ENCODE data around the gene GAK. TPM values are rescaled to one million over a fixed set of nuclear protein-coding genes. Genes with fewer than 3 reads are reported as not detected.
"Not testable (repeated sequence)": the region's sequence is repeated elsewhere in the genome, so short reads cannot be mapped to it uniquely, and the experiment has no call there.

Gene GAK
- total RNA-seq, 1 experiment from 2014 or later = 67.2 TPM

DNA sequence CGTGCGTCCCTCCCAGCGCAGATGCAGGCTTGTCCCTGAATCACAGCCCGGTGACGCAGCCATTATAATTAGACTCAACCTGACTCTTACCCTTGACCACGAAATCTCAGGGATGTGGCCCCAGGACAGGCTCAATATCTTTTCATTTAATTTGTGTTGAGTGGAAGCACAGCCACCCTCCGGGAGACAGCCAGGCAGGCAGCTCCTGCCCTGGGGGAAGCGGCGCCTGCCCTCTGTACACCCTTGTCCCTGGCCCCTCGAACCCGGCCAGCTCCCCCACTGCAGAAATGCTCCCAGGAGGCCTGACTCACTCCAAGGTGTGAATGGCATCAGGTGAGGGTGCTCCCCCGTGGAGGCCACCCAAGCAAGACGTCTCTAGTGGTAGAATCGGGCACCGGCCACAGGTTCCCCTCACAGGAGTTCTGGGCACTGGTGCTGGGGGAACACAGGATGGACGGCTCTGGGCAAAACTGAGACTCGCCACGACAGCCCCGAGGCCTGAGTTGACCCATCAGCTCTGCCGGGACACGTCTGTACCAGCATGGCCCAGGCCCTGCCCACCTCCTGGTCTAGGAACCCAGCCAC, 108.8 kb downstream of the GAK start:
- DNase-seq (ENCODE audit: extremely low read depth, low read depth) = no peak

DNA sequence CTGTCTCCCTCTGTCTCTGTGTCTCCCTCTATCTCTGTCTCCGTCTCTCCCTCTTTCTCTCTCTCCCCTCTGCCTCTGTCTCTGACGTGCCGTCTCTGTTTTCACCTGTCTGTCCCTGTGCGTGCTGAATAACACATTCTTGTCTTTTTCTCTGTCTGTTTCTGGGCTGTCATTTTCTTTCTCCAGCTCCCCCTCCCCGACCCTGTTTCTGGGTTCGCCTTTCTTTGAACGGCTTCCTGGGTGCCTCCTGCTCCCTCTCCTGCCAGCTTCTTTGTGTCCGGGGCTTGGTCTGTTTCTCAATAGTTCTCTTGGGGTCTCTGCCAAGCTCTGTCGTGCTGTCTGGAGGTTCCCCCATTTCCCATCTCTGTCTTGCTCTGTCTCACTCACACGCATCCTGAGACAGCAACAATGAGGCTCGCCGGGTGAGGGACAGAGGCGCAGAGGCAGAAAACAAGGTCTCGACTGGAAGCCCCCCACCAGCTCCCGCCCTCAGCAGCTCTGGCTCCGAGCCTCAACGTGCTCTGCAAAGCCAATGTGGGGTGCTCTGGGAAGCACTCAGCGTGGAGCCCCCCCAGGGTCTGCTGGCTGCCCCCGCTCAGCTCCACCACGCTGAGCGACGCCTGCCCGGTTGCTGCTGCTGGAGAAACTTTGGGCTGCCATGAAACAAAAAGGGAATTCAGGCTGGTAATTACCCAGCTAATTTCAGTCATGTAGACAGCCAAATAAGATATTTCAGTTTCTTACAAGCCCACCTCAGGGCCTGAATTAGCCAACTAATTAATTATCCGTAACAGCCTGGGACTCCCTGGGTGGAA, 109.5 kb downstream of the GAK start:
- DNase-seq (ENCODE audit: extremely low read depth, low read depth) = no peak

DNA sequence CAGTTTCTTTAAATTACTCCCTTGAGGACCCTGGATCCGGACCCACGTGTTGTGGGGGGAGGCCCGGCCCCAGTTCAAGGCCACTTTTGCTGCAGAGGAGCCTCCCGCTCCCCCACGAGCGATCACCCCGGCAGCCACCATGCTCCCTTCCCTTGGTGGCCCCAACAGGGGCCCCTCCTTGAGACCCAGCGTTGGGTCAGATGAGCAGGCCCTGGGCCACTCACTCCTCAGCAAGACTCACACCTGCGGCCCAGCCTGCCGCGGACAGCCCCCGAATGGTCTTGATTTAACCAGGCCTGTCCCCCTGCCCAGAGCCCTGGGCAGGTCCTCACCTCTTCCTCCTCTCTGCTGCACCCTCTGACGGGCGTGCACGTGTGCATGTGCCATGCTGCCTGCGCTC, 110.5 kb downstream of the GAK start:
- DNase-seq (ENCODE audit: extremely low read depth, low read depth) = no peak

DNA sequence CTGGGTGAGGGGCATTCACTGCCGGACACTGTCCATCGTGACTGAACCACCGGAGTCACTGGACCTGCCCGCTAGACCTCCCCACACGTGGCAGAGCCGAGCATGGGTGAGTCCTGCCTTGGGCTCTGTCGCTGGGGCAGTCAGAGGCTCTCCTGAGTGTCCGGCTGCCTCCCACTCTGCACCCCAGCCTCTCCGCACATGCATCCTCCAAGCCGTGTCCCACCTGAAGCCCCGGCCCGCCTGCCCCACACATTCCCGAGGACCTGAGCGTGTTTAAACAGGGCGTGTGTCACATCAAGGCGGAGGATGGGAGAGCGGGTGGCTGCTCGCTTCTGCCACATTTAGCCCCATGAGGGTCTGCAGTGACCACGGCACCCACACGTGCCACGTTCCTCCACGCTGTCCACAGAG, 110.9 kb downstream of the GAK start:
- DNase-seq (ENCODE audit: extremely low read depth, low read depth) = no peak

DNA sequence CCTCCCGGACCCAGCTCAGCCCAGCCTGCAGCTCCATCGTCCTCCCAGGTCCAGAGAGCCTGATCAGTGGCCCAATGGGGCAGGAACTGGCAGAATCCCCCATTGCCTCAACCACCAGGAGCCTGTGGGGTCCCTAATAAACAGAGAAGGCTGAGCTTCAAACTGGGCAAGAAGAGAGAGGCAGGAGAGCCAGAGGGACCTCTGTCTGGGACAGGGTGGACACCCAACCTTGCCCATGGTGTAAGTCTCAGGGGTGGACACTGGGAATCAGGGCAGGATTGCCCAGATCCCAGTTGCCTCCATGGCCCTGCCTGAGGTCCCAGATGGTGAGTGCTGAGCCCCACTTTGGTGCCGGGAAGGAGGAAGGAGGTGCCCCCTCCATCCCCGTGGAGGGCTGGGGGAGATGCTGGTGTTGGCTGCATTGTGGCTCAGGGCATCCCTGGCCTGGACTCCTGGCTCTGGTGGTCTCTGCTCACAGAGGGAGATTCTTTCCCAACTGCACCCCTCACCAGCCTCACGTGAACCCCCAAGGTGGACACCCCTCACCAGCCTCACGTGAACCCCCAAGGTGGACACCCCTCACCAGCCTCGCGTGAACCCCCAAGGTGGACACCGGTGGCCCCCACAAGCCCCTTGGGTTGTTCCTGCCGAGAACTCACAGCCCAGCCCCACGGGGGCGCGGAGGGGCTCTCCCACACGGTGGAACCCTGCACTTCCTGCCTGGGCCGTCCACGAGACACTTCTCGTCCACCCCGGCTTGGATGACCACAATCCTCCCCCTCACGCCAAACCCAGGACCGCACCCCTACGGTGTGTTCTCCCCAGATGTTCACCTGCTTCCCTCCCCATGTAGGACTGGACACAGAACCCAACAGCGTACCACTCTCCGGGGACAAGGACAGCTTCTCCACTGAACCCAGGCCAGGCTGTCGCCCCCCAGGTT, 111.6 kb downstream of the GAK start:
- DNase-seq (ENCODE audit: extremely low read depth, low read depth) = no peak

GRCh38 chr4:819401-820229, 112.5 kb downstream of the GAK start:
- DNase-seq (ENCODE audit: extremely low read depth, low read depth) = no peak

DNA sequence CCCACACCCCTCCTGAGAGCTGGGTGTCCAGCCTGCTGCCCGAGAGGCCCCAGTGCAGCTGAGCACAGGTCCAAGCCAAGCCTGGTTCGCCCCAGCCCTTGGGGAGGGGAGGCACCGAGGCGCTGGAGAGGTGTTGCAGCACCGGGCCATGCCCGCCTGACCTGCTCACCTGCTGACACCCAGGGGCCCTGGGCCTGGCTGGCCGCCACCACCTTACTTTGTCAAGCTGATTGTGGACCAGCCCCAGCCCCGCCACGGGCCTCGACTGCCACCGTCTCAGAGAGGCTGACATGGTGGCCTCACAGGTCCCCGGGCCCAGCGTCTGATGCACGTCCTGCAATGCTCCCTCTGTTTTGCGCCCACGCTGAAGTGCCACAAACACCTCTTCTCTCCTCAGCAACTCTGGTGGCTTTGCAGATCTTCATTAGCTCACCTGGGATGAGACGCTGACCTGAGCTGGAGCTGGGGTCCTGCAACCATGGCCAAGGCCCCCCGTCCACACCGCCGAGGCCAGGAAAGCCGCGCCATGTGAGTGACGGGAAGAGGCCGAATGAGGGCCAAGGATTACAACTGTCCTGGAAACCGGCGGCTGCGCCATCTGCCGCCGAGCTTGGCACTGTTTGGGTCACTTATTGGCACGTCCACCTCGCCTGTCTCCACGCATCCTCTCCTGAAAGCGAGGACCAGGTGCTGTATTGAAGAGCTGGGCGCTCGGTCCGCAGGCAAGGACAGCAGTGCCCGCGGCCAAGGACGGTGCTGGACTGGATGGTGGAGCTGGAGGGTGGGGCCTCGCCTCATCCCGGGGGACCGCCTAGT, 113.8 kb downstream of the GAK start:
- no peak for DNase-seq (ENCODE audit: extremely low read depth, low read depth)

GRCh38 chr4:815464-816146, 116.5 kb downstream of the GAK start:
- DNase-seq (ENCODE audit: extremely low read depth, low read depth) = no peak

DNA sequence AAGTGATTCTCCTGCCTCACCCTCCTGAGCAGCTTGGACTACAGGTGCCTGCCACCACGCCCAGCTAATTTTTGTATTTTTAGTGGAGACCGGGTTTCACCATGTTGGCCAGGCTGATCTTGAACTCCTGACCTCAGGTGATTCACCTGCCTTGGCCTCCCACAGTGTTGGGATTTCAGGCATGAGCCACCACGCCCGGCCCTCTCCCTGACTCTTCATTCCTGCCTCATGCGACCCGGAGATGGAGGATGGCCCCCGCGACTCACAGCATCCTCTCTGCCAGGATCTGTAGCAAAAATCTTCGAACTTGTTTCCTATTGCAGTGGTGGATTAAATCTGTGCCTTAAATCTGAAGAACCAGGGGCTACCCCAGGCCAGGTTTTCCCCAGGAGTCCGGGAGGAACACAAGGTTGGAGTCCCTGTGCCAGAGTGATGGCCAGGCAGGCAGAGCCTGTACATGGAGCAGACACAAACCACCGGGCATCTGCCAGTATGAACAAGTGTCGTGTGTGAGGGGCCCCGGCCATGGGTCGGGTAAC, 117.7 kb downstream of the GAK start:
- no peak for DNase-seq (ENCODE audit: extremely low read depth, low read depth)

- DNase-seq (ENCODE audit: extremely low read depth, low read depth) = no peak
These were observed 118.2 kb downstream of the GAK start for GRCh38 chr4:813900-814299.

DNA sequence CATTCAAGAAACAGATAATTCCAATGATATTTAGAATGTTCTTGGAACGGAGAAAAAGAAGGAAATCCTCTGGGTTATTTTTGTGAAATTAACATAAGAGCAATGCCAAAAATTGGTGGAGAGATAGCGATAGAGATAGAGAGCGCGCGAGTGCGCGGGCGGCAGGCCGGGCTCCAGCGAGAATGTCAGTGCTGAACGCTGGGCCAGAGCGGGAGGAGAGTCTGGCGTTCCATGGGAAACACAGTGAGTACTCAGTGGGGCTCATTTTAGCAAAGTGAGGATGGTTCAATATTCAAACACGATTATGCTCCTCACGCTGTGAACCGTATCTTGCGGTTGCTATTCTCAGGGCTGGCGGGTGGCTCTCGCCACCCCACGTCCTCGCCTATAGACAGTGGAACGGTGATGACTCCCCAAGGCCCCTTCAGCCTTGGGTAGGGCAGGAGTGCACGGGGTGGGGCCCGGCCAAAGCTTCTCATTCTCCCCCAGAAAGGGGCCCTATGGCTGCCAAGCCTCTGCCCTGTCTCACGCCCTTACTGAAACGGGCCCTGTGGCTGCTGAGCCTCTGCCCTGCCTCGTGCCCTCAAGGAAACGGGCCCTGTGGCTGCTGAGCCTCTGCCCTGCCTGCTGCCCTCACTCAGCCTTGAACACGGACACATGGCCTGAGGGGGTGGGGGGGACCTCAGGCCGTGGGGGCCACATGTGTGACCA, 123.1 kb downstream of the GAK start:
- DNase-seq (ENCODE audit: extremely low read depth, low read depth) = no peak

GRCh38 chr4:807792-808191, 124.3 kb downstream of the GAK start:
- no peak for DNase-seq (ENCODE audit: extremely low read depth, low read depth)

DNA sequence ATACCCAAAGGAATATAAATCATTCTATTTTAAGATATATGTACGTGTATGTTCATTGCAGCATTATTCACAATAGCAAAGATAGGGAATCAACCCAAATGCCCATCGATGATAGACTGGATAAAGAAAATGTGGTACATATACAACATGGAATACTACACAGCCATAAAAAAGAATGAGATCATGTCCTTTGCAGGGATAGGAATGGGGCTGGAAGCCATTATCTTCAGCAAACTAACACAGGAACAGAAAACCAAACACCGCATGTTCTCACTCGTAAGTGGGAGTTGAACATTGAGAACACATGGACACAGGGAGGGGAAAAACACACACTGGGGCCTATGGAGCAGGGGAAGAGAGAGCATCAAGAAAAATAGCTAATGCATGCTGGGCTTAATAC, 125.1 kb downstream of the GAK start:
- not testable (repeated sequence) for DNase-seq (ENCODE audit: extremely low read depth, low read depth)

DNA sequence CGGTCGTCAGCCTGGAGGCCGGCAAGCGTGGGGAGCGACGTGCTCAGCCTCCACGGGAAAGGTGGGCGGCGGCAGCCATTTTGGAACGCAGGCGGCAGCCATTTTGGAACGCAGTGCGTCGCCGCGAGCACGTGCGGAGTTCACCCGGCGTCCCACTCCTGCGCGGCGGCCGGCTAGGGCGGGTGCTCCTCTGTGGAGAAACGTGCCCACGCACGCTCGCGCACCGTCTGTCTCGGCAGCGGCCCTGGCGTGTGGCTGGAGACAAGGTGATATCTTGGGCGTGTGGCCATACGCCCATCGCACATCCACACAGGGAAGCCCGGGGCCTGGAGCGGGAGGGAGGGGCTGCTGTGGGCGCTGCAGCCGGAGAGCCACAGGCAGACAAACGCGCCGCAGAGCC, 127.3 kb downstream of the GAK start:
- DNase-seq (ENCODE audit: extremely low read depth, low read depth) = no peak

- DNase-seq (ENCODE audit: extremely low read depth, low read depth) = no peak
These were observed 128.2 kb downstream of the GAK start for GRCh38 chr4:803884-804283.

GRCh38 chr4:801436-802124, 130.5 kb downstream of the GAK start:
- no peak for DNase-seq (ENCODE audit: extremely low read depth, low read depth)

Data from NCI-H460 (cell line).